Right atrium auricular region (tissue), 2 donors: ENCODE data around the gene YEATS4. TPM values are rescaled to one million over a fixed set of nuclear protein-coding genes. Genes with fewer than 3 reads are reported as not detected.

Source experiments
- DNase-seq: peaks from one replicate; pipeline ENCODE4 v3.0.0-alpha.2; 2019; ENCODE audit warnings: low spot score
- H3K27ac ChIP-seq, 2 donors: fragments of 200-600 bp; sonication (generic); 1 replicate in 1 of 2; 2 replicates in 1 of 2; pipeline ENCODE4 v1.5.1; 2016 to 2019
- H3K27me3 ChIP-seq, 2 donors: fragments of 200-600 bp; sonication (generic); one replicate each; pipeline versions ENCODE4 v1.5.1 to v1.6.0; 2017 to 2019
- H3K36me3 ChIP-seq: fragments of 200-600 bp; sonication (generic); one replicate; pipeline ENCODE4 v1.5.1; 2016
- H3K4me1 ChIP-seq, 2 donors: fragments of 200-600 bp; sonication (generic); one replicate each; pipeline versions ENCODE4 v1.5.1 to v1.6.0; 2017 to 2019
- H3K4me3 ChIP-seq, 2 donors: fragments of 200-600 bp; sonication (generic); 1 replicate in 1 of 2; 2 replicates in 1 of 2; pipeline ENCODE4 v1.5.1; 2017 to 2019; ENCODE audit warnings: mild to moderate bottlenecking in 1 of 2, moderate library complexity in 1 of 2
- H3K9me3 ChIP-seq, 2 donors: fragments of 200-600 bp; sonication (generic); one replicate each; pipeline ENCODE4 v1.5.1; 2019
- CTCF ChIP-seq, 2 donors: fragments of 200-600 bp; sonication (generic); IDR thresholded peaks; one replicate each; pipeline ENCODE4 v1.5.1; 2019; ENCODE audit warnings: antibody characterized with exemption in 2 of 2
- total RNA-seq, 2 donors: library from RNA; depleted of rRNA; stranded (reverse); fragments of >200 nt; gene quantifications; one replicate each; pipeline ENCODE4 v1.1.0, GENCODE V29; 2016

Gene YEATS4
- total RNA-seq, 2 donors from 2014 or later = 8.5 to 12.9 TPM

GRCh38 chr12:69433653-69434052 is 74.1 kb downstream of the YEATS4 start:
- H3K4me3 ChIP-seq = no peak overlapping the region
- H3K27me3 ChIP-seq = no peaks in the 10 kb centered on the region
- TF ChIP-seq CTCF (IDR thresholded peaks at IDR 0.05) = no peak
- no peak overlapping the region for H3K27ac ChIP-seq
- H3K36me3 ChIP-seq = no peaks in the 10 kb centered on the region
- no peaks in the 10 kb centered on the region for H3K9me3 ChIP-seq
- peaks cover 0 to 41% of the 10 kb centered on the region in 2 donors for H3K4me1 ChIP-seq
- DNase-seq = no peak

- Histone ChIP-seq H3K36me3 (no peaks in the 10 kb centered on the region), H3K4me3 (no peak overlapping the region), H3K4me1 (peaks cover 0 to 37% of the 10 kb centered on the region in 2 donors), H3K27me3 (no peaks in the 10 kb centered on the region), H3K9me3 (no peaks in the 10 kb centered on the region), H3K27ac (peak overlapping the region in 1 of 2 donors; percentile 8)
- TF ChIP-seq CTCF (IDR thresholded peaks at IDR 0.05) = no peak
- DNase-seq = no peak
These were observed 76.1 kb downstream of the YEATS4 start for GRCh38 chr12:69435644-69436043.

GRCh38 chr12:69437073-69437472 is 77.5 kb downstream of the YEATS4 start:
- Histone ChIP-seq H3K27me3 (no peaks in the 10 kb centered on the region), H3K4me3 (no peak overlapping the region), H3K27ac (no peak overlapping the region), H3K4me1 (peaks cover 0 to 24% of the 10 kb centered on the region in 2 donors), H3K36me3 (no peaks in the 10 kb centered on the region), H3K9me3 (no peaks in the 10 kb centered on the region)
- no peak for TF ChIP-seq CTCF (IDR thresholded peaks at IDR 0.05)
- DNase-seq = no peak

- Histone ChIP-seq H3K27me3 (no peaks in the 10 kb centered on the region), H3K36me3 (no peaks in the 10 kb centered on the region), H3K4me1 (peaks cover 0 to 17% of the 10 kb centered on the region in 2 donors), H3K9me3 (no peaks in the 10 kb centered on the region), H3K27ac (no peak overlapping the region), H3K4me3 (no peak overlapping the region)
- no peak for DNase-seq
- TF ChIP-seq CTCF (IDR thresholded peaks at IDR 0.05) = no peak
These were observed 79.0 kb downstream of the YEATS4 start for GRCh38 chr12:69438539-69438938.

GRCh38 chr12:69440016-69440415 is 80.5 kb downstream of the YEATS4 start:
- Histone ChIP-seq H3K36me3 (no peaks in the 10 kb centered on the region), H3K9me3 (no peaks in the 10 kb centered on the region), H3K4me3 (no peak overlapping the region), H3K27me3 (no peaks in the 10 kb centered on the region), H3K27ac (no peak overlapping the region), H3K4me1 (peaks cover 0 to 17% of the 10 kb centered on the region in 2 donors)
- DNase-seq = no peak
- no peak for TF ChIP-seq CTCF (IDR thresholded peaks at IDR 0.05)

Other genes starting within 250 kb of the YEATS4 start
- gene CPSF6, start 120.2 kb upstream of the YEATS4 start, total RNA-seq = 10 to 100 TPM; 15.6 to 21.0 TPM
- gene LYZ, start 11.4 kb upstream of the YEATS4 start, total RNA-seq = 10 to 100 TPM; 10.8 to 35.4 TPM
- gene FRS2, start 110.6 kb downstream of the YEATS4 start, total RNA-seq = 10 to 100 TPM; 25.9 to 32.5 TPM
- 100 to 1,000 TPM in 1 of 2 donors, 10 to 100 TPM in 1; 71.4 to 104 TPM for gene CCT2, start 225.7 kb downstream of the YEATS4 start, total RNA-seq